T-helper 2 cell treated with Interferon-gamma antibody and Interleukin-4, amounts not matched to agents 5 μg/mL and 100 μg/mL, for 36 hours (primary cell): Measurements from ENCODE around the gene GPHA2.

Experiments used
- DNase-seq: peaks from one replicate; pipeline ENCODE4 v3.0.0; 2021; ENCODE audit warnings: low spot score
- H3K27ac Mint-ChIP-seq: one replicate; pipeline ENCODE4 v1.8.0; 2021; ENCODE audit warnings: mild to moderate bottlenecking, mixed read lengths
- H3K27me3 Mint-ChIP-seq: one replicate; pipeline ENCODE4 v1.8.0; 2021; ENCODE audit warnings: low read depth, mixed read lengths
- H3K36me3 Mint-ChIP-seq: one replicate; pipeline ENCODE4 v1.8.0; 2021; ENCODE audit warnings: low read depth, mixed read lengths
- H3K4me1 Mint-ChIP-seq: one replicate; pipeline ENCODE4 v1.8.0; 2021; ENCODE audit warnings: low read depth, mixed read lengths
- H3K4me3 Mint-ChIP-seq: one replicate; pipeline ENCODE4 v1.8.0; 2022; ENCODE audit warnings: mild to moderate bottlenecking, moderate library complexity, mixed read lengths
- H3K9me3 Mint-ChIP-seq: one replicate; pipeline ENCODE4 v1.8.0; 2021; ENCODE audit warnings: mixed read lengths

Gene GPHA2

GRCh38 chr11:64885367-64886286 is 50.1 kb downstream of the GPHA2 start:
- peak overlapping the region; percentile 91 for H3K27ac Mint-ChIP-seq
- no peaks in the 10 kb centered on the region for H3K27me3 Mint-ChIP-seq
- peak overlapping the region; percentile 34 for H3K4me3 Mint-ChIP-seq
- DNase-seq: peak; percentile 60
- no peaks in the 10 kb centered on the region for H3K9me3 Mint-ChIP-seq
- H3K36me3 Mint-ChIP-seq: no peaks in the 10 kb centered on the region
- peaks cover 39% of the 10 kb centered on the region for H3K4me1 Mint-ChIP-seq
